GM11168 (cell line): ENCODE measurements around the gene FOXC1.

ENCODE experiments used
- in situ Hi-C: fragments of 300-500 bp; cut with MboI; formaldehyde crosslinking; loops from one replicate; pipeline ENCODE4 v1.12.0; 2022; ENCODE audit warnings: low sequenced_read_pairs; ENCODE audit not compliant: unreplicated experiment

Gene FOXC1

DNA sequence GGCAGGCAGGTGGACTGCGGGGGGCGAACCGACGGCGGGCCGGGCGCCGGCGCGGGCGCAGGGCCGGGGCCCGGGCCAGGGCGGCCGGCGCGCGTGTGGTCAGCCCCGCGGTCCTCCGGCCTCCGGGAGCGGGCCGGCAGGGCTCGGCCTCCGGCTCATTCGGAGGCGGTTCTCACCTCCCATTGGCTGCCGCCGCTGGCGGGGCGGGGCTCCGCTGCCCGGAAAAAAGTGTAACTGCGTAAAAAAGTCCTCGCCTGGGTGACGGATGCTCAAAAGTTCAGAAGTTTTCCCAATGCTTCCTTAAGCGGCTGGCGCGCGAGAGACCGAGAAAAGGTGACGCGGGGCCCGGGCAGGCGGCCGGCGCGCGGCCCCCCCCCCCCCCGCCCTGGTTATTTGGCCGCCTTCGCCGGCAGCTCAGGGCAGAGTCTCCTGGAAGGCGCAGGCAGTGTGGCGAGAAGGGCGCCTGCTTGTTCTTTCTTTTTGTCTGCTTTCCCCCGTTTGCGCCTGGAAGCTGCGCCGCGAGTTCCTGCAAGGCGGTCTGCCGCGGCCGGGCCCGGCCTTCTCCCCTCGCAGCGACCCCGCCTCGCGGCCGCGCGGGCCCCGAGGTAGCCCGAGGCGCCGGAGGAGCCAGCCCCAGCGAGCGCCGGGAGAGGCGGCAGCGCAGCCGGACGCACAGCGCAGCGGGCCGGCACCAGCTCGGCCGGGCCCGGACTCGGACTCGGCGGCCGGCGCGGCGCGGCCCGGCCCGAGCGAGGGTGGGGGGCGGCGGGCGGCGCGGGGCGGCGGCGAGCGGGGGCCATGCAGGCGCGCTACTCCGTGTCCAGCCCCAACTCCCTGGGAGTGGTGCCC is at the start of gene FOXC1:
Gene FOXC1 (plus strand): TSS at position 268 of the 849 bp plus-strand sequence. CDS start 531 bp downstream, at position 799.
- in situ Hi-C loops, result loop anchor here (25.0 kb wide), 1 partner anchor 502 kb away; no protein-coding TSS in a partner anchor

GRCh38 chr6:1560281-1561058 is 49.2 kb upstream of the FOXC1 start:
- in situ Hi-C loops, result no loop called here

DNA sequence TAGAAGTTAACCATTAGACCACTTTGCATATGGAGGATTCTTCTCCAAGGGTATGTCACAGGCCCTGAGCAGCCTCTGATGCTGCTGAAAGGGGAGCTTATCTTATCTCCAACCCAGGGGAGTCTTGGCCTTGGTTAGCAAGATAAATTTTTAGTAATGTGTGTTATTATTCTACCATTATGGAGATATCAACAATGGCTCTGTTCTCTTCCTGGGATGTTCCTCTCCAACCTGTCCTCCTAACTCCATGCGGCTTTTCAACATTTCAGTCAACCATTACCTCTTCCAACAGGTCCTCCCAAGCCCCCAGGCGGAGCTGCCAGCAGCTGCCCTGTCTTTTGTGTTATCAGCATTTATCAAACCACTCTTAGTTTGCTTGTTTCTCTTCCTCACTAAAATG is 48.4 kb upstream of the FOXC1 start:
- in situ Hi-C loops, result no loop called here

GRCh38 chr6:1562171-1562955 is 47.4 kb upstream of the FOXC1 start:
- in situ Hi-C loops, result no loop called here

DNA sequence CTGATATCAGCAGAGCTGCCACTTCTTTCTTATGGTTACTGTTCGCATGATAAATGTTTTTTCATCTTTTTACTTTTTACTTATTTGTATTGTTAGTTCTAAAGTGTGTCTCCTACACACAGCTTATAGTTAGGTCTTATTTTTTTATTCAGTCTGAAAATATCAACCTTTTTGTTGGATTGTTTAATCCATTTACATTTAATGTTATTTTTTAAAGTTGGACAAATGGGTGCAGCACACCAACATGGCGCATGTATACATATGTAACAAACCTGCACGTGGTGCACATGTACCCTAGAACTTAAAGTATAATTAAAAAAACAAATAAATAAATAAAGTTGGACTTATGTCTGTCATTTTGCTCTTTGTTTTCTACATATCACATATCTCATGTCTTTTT is 40.3 kb upstream of the FOXC1 start:
- in situ Hi-C loops, result no loop called here

DNA sequence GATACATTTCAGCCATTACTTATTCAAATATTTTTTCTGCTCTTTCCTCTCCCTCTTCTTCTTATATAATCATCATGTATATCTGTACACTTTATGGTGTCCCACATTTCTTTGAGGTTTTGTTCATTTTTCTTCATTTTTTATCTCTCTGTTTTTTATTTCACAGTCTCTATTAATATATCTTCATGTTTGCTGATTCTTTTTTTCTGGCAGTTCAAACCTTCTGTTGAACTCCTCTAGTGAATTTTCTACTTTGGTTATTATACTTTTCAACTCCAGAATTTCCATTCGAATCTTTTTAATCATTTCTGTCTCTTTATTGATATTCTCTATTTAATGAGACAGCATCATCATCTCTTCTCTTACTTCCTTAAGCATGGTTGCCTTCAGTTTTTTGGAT is 38.9 kb upstream of the FOXC1 start:
- in situ Hi-C loops, result no loop called here

- in situ Hi-C loops, result no loop called here
These were observed 36.8 kb upstream of the FOXC1 start for GRCh38 chr6:1572892-1573291.

GRCh38 chr6:1574083-1574761 is 35.5 kb upstream of the FOXC1 start:
- in situ Hi-C loops, result no loop called here

- in situ Hi-C loops, result loop anchor here (25.0 kb wide), 1 partner anchor 787 kb away; no protein-coding TSS in a partner anchor
These were observed 34.9 kb upstream of the FOXC1 start for GRCh38 chr6:1574890-1575209.

DNA sequence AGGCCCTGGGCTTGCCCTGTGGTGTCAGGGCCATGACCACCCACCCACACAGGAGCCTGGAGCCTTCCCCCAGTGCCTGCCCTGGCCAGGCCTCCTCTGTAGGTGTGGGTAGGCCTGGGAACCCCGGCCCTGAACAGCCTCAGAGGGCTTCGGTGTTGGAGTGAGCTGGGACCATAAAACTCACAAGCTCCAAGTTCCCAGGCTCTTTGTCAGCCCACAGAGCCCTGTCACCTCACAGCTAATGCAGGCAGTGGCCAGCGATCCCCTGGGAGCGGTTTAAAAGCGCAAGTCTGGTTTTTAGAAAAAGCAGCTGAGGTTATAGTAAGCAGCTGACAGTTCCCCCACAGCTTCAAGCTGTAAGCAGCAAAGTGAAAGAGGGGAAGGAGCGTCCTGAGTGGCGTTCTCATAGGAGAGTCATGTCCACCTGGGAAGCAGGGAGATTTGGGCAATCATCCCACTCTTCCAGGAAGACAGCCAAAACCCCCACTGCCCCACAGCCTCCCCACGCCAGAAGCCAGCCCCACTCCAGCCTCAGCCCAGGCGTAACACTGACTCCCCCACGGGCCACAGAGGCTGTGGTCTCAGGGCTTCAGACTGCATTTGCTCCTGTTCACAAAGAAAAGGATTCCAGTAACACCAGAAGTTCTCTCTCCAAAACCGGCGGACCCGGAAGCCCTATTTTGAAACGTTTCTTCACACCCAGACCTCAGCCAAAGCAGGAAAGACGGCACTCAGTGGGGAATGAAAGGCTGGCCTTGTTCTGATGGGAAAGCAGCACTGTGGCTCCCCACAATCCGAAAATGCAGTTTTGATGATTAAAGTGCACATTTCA is 34.3 kb upstream of the FOXC1 start:
- in situ Hi-C loops, result loop anchor here (25.0 kb wide), 1 partner anchor 787 kb away; no protein-coding TSS in a partner anchor

DNA sequence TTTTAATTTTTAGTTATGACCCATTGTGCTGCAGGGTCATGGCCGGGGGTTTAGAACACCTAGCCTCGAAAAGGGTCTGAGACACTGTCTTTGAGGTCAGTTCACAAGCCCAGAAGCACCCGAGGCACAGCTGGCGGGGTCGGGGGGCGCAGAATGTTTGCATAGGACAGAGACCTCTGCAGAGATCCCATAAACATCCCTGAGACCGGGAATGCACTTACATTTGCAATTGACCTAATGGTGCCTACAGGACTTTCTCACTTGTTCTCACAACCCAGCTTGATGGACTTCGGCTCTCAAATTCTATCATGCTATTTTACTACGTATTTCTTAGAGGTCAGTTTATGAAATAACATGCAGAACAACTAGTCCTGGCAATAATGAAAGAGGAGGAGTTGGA is 33.5 kb upstream of the FOXC1 start:
- in situ Hi-C loops, result loop anchor here (25.0 kb wide), 1 partner anchor 786 kb away; no protein-coding TSS in a partner anchor

- in situ Hi-C loops, result loop anchor here (25.0 kb wide), 1 partner anchor 786 kb away; no protein-coding TSS in a partner anchor
These were observed 33.0 kb upstream of the FOXC1 start for GRCh38 chr6:1576711-1577110.

DNA sequence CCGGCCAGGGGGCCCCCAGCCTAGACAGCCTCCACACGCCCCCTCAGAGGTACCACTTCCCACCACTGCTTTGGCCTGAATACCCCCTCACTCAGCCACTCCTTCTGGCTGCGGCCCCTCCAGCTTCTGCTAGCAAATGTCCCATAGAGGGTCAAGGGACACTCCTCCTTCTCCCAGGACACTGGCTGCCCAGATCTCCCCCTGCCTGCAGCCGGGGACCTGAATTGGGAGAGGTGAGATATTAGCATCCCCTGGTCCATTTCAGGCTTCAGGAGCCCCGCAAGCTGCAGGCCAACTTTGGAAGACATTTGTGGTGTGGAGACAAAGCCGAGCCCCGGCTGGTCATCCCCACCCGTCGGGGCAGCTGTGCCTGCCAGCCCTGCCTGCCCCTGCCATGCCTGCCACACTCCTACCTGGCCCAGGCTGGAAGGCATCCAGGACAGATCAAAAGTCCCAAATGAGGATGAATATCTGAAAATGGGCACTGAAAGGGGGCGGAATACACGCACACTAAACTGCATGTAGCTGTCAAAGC is 32.5 kb upstream of the FOXC1 start:
- in situ Hi-C loops, result loop anchor here (25.0 kb wide), 1 partner anchor 785 kb away; no protein-coding TSS in a partner anchor

DNA sequence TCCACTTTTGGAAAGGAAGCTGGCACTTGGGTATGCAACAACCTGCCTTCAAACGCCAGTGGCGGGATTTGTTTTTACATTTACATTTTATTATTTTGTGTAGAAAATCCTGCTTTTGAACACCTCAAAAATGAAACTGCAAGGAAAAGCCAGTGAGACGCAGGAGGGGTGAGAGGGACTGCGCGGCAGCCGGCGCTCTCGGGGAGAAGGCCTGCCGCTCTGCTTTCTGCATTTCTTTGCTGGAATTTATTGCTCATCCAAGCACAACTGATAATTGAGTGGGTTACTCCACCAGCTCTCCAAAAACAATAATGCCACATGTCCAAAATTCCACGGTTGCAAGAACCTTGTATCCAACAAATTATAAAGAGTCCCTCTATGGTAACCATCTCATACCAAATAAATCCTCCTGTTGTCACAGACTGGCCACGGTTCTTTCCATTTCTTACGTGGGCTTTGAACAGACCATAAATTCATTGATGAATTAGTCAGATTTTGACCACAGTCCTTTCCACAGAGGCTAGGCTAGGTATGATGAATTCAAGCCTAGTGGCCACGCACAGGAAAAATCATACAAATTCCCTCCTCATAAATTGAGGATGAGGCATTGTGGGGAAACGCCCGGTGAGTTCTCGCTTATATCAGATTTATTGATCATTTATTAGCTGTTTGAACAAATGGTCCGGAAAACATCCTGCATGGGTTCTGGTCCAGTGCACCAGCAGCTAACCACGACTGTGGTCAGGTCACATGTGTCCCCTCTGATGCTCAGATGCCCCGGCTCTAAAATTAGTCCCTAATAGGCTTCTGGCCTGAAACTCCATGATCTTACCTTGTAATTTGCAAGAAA is 31.6 kb upstream of the FOXC1 start:
- in situ Hi-C loops, result loop anchor here (25.0 kb wide), 1 partner anchor 784 kb away; no protein-coding TSS in a partner anchor

- in situ Hi-C loops, result loop anchor here (25.0 kb wide), 1 partner anchor 783 kb away; no protein-coding TSS in a partner anchor
These were observed 30.6 kb upstream of the FOXC1 start for GRCh38 chr6:1579096-1579495.

GRCh38 chr6:1580109-1580508 is 29.6 kb upstream of the FOXC1 start:
- in situ Hi-C loops, result loop anchor here (25.0 kb wide), 1 partner anchor 782 kb away; no protein-coding TSS in a partner anchor

DNA sequence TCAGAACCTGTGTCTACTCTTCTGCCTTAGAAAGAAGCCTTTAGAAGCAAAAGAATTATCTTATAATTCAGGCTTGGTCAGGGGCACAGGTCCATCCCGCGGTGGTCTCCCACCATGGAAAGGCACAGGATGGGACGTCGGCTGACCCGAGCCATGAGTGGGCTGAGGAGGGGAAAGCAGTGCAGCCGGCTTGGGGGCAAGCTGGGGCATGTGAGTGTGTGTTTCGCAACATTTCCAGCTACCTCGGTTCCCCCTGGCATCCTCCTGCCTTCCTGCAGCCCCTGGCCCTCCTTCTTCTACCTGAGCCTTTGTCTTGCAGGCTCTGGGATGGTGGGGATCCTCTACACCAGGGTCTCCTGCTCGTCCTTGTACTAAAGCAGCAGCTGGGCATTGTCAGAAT is 29.1 kb upstream of the FOXC1 start:
- in situ Hi-C loops, result loop anchor here (25.0 kb wide), 1 partner anchor 782 kb away; no protein-coding TSS in a partner anchor
